Posterior vena cava (tissue), 2 donors: Measurements from ENCODE around the gene GID8. TPM values are rescaled to one million over a fixed set of nuclear protein-coding genes. Genes with fewer than 3 reads are reported as not detected.

Source experiments
- DNase-seq: peaks from one replicate; pipeline ENCODE4 v3.0.0-alpha.2; 2020; ENCODE audit warnings: low spot score
- intact Hi-C, 2 donors: fragments of 100-400 bp; cut with DNase I; formaldehyde crosslinking; loops; one replicate each; pipeline versions ENCODE4 v1.14.1 to v1.14.2; 2022 to 2023
- total RNA-seq, 2 donors: library from RNA; stranded (reverse); fragmentation: NEBNext Ultra II Directional; extraction: Animal tissue kit (Norgen Biotek cat#: 25700); gene quantifications; one replicate each; pipeline ENCODE4 v1.2.1, GENCODE V29; 2021
- donor health status: DM: yes; HTN: yes; CAD: no.
- donor health status: DM: yes; HTN: yes; CAD: no.

GID8 gene
- total RNA-seq, 2 donors from 2014 or later, result 14.9 to 20.0 TPM

- intact Hi-C loops, result loop anchor here in 1 of 2 donors (2.0 kb wide), 1 partner anchor 37 kb away; no protein-coding TSS in a partner anchor
- peak; percentile 95 for DNase-seq
Observed at GRCh38 chr20:62971950-62972844, 34.2 kb downstream of the GID8 start.

- intact Hi-C loops, result loop anchor here in 1 of 2 donors (2.0 kb wide), 1 partner anchor 36 kb away; no protein-coding TSS in a partner anchor
- no peak for DNase-seq
Observed at GRCh38 chr20:62972845-62973745, 35.1 kb downstream of the GID8 start.

- DNase-seq, result no peak
- intact Hi-C loops, result no loop called here
Observed at GRCh38 chr20:62975251-62975760, 37.4 kb downstream of the GID8 start.

GRCh38 chr20:62975812-62976508 lies 38.0 kb downstream of the GID8 start:
- intact Hi-C loops, result no loop called here
- DNase-seq, result no peak

GRCh38 chr20:62976886-62977285 lies 38.9 kb downstream of the GID8 start:
- intact Hi-C loops, result no loop called here

GRCh38 chr20:62977613-62978560 lies 39.9 kb downstream of the GID8 start:
- no peak for DNase-seq
- intact Hi-C loops, result no loop called here

More at GRCh38 chr20:62976886-62977285, 38.9 kb downstream of the GID8 start:
- DNase-seq, result no peak

GRCh38 chr20:62978561-62978943 lies 40.6 kb downstream of the GID8 start:
- intact Hi-C loops, result no loop called here
- DNase-seq, result no peak

- no peak for DNase-seq
- intact Hi-C loops, result no loop called here
Observed at GRCh38 chr20:62979310-62979709, 41.4 kb downstream of the GID8 start.

GRCh38 chr20:62979876-62980373 lies 42.0 kb downstream of the GID8 start:
- no peak for DNase-seq
- intact Hi-C loops, result no loop called here

GRCh38 chr20:62980380-62980960 lies 42.5 kb downstream of the GID8 start:
- no peak for DNase-seq
- intact Hi-C loops, result no loop called here

- no peak for DNase-seq
- intact Hi-C loops, result no loop called here
Observed at GRCh38 chr20:62980970-62981369, 43.0 kb downstream of the GID8 start.

- intact Hi-C loops, result no loop called here
- no peak for DNase-seq
Observed at GRCh38 chr20:62982124-62983075, 44.5 kb downstream of the GID8 start.

- intact Hi-C loops, result no loop called here
Observed at GRCh38 chr20:62983210-62983609, 45.3 kb downstream of the GID8 start.

GRCh38 chr20:62984666-62985443 lies 46.9 kb downstream of the GID8 start:
- DNase-seq, result no peak
- intact Hi-C loops, result no loop called here

More at GRCh38 chr20:62983210-62983609, 45.3 kb downstream of the GID8 start:
- no peak for DNase-seq

GRCh38 chr20:62985444-62985778 lies 47.5 kb downstream of the GID8 start:
- DNase-seq, result no peak

GRCh38 chr20:62986257-62986800 lies 48.4 kb downstream of the GID8 start:
- DNase-seq, result no peak
- intact Hi-C loops, result no loop called here

More at GRCh38 chr20:62985444-62985778, 47.5 kb downstream of the GID8 start:
- intact Hi-C loops, result no loop called here
